H1 (cell line): ENCODE data around the gene KLK12. TPM values are rescaled to one million over a fixed set of nuclear protein-coding genes. Genes with fewer than 3 reads are reported as not detected.
A peak's percentile ranks its signal among the peaks of the same experiment; 100 is the strongest.

Source experiments
- CTCF ChIA-PET: fragments of 300-600 bp; sonication (Branson Sonifier 250); formaldehyde crosslinking; loops from one replicate; lab custom pipeline; 2021; ENCODE audit not compliant: partially characterized antibody; lab: Charles Lee
- POLR2A ChIA-PET: fragments of 300-600 bp; sonication (Branson Sonifier 250); formaldehyde crosslinking; loops from one replicate; lab custom pipeline; 2021; ENCODE audit warnings: inconsistent platforms; ENCODE audit not compliant: partially characterized antibody; lab: Charles Lee
- DNase-seq, 2 experiments: peaks; one replicate each; pipeline versions ENCODE4 v3.0.0 to v3.0.0-alpha.2; 2010 to 2022; ENCODE audit warnings: low spot score in 2 of 2, low read depth in 1 of 2, mixed read lengths in 1 of 2
- FAIRE-seq: peaks from 2 replicates; lab custom pipeline; 2011; peaks lifted over from hg19 to GRCh38; lab: Jason Lieb, UNC
- H2AFZ ChIP-seq: 2 replicates; pipeline ENCODE4 v1.8.1; 2012; ENCODE audit warnings: low read length, inconsistent platforms
- H2AK5ac ChIP-seq: 2 replicates; pipeline ENCODE4 v1.6.1; 2013; ENCODE audit warnings: low read depth, low read length
- H2BK120ac ChIP-seq: replicated peaks from 2 replicates; pipeline ENCODE3; 2013; ENCODE audit warnings: low read depth, low read length, inconsistent platforms
- H2BK12ac ChIP-seq: 2 replicates; pipeline ENCODE4 v1.6.1; 2013; ENCODE audit warnings: low read depth, low read length
- H2BK15ac ChIP-seq: 2 replicates; pipeline ENCODE4 v1.6.1; 2013; ENCODE audit warnings: low read length
- H2BK20ac ChIP-seq: 2 replicates; pipeline ENCODE4 v1.6.1; 2013; ENCODE audit warnings: low read length
- H2BK5ac ChIP-seq: 2 replicates; pipeline ENCODE4 v1.6.1; 2013; ENCODE audit warnings: low read depth, low read length
- H3K14ac ChIP-seq: 2 replicates; pipeline ENCODE4 v1.6.1; 2013; ENCODE audit warnings: inconsistent platforms; ENCODE audit not compliant: insufficient read length
- H3K18ac ChIP-seq: 2 replicates; pipeline ENCODE4 v1.6.1; 2013; ENCODE audit warnings: low read length; ENCODE audit errors: extremely low read depth
- H3K23ac ChIP-seq: 2 replicates; pipeline ENCODE4 v1.6.1; 2013; ENCODE audit warnings: inconsistent platforms; ENCODE audit not compliant: insufficient read length
- H3K23me2 ChIP-seq: 2 replicates; pipeline ENCODE4 v1.6.1; 2013; ENCODE audit warnings: low read depth, low read length
- H3K27ac ChIP-seq: 2 replicates; pipeline ENCODE4 v1.6.1; 2011; ENCODE audit warnings: low read depth, low read length, inconsistent platforms
- H3K27me3 ChIP-seq, 4 experiments: replicated peaks in 1 of 4; 1 replicate in 1 of 4; 2 replicates in 3 of 4; pipeline versions ENCODE4 v1.6.1 to v1.8.1; 2011 to 2013; ENCODE audit warnings: low read length in 3 of 4, mild to moderate bottlenecking in 3 of 4, inconsistent platforms in 2 of 4, mixed read lengths in 2 of 4, moderate library complexity in 1 of 4; ENCODE audit not compliant: control insufficient read depth in 3 of 4, insufficient read depth in 3 of 4; ENCODE audit errors: extremely low read depth in 1 of 4
- H3K36me3 ChIP-seq, 4 experiments: 2 replicates each; pipeline versions ENCODE4 v1.6.1 to v1.8.1; 2011 to 2013; ENCODE audit warnings: mild to moderate bottlenecking in 4 of 4, low read length in 3 of 4, moderate library complexity in 2 of 4, control low read depth in 1 of 4, inconsistent platforms in 1 of 4; ENCODE audit not compliant: insufficient read depth in 4 of 4, control insufficient read depth in 2 of 4
- H3K4ac ChIP-seq: replicated peaks from 2 replicates; pipeline ENCODE3; 2013; ENCODE audit warnings: low read length, low read depth, mixed read lengths, inconsistent platforms; ENCODE audit not compliant: insufficient read length
- H3K4me1 ChIP-seq, 4 experiments: replicated peaks in 1 of 4; 1 replicate in 1 of 4; 2 replicates in 3 of 4; pipeline versions ENCODE4 v1.6.1 to v1.8.1; 2011 to 2013; ENCODE audit warnings: low read length in 3 of 4, inconsistent platforms in 2 of 4, mixed read lengths in 1 of 4; ENCODE audit not compliant: insufficient read depth in 4 of 4, control insufficient read depth in 3 of 4
- H3K4me2 ChIP-seq, 2 experiments: 2 replicates each; pipeline versions ENCODE4 v1.6.1 to v1.8.1; 2011 to 2013; ENCODE audit warnings: low read depth in 2 of 2, low read length in 2 of 2, control low read depth in 1 of 2, inconsistent platforms in 1 of 2, mild to moderate bottlenecking in 1 of 2; ENCODE audit not compliant: insufficient read depth in 1 of 2
- H3K4me3 ChIP-seq, 4 experiments: fragments of 200-600, 300-600 bp in 1 of 4; sonication (generic), shearing (Covaris generic), sonication (Bioruptor Twin) in 1 of 4; 2 replicates each; pipeline versions ENCODE4 v1.5.1 to v1.8.1; 2011 to 2016; ENCODE audit warnings: low read length in 4 of 4, low read depth in 3 of 4, control low read depth in 2 of 4, inconsistent platforms in 2 of 4, mild to moderate bottlenecking in 2 of 4, mixed read lengths in 1 of 4, moderate library complexity in 1 of 4; ENCODE audit not compliant: insufficient read depth in 2 of 4; ENCODE audit errors: extremely low read depth in 1 of 4
- H3K56ac ChIP-seq: replicated peaks from 2 replicates; pipeline ENCODE3; 2013; ENCODE audit warnings: low read depth, mild to moderate bottlenecking, mixed read lengths, low read length, inconsistent platforms; ENCODE audit not compliant: insufficient read length
- H3K79me1 ChIP-seq: 2 replicates; pipeline ENCODE4 v1.6.1; 2013; ENCODE audit warnings: low read depth, low read length, control low read depth
- H3K79me2 ChIP-seq, 2 experiments: 2 replicates each; pipeline versions ENCODE4 v1.6.1 to v1.8.1; 2012 to 2013; ENCODE audit warnings: low read length in 2 of 2, mild to moderate bottlenecking in 2 of 2, inconsistent platforms in 1 of 2; ENCODE audit not compliant: insufficient read depth in 2 of 2, control insufficient read depth in 1 of 2
- H3K9ac ChIP-seq, 4 experiments: replicated peaks in 1 of 4; 1 replicate in 1 of 4; 2 replicates in 3 of 4; pipeline versions ENCODE4 v1.6.1 to v1.8.1; 2011 to 2013; ENCODE audit warnings: low read depth in 3 of 4, low read length in 3 of 4, control low read depth in 2 of 4, mild to moderate bottlenecking in 2 of 4, moderate library complexity in 2 of 4, inconsistent platforms in 1 of 4; ENCODE audit errors: extremely low read depth in 1 of 4
- H3K9me3 ChIP-seq, 2 experiments: 2 replicates each; pipeline versions ENCODE4 v1.6.1 to v1.8.1; 2012 to 2013; ENCODE audit warnings: mild to moderate bottlenecking in 2 of 2, moderate library complexity in 2 of 2, control low read depth in 1 of 2, inconsistent platforms in 1 of 2, low read depth in 1 of 2, low read length in 1 of 2, mixed read lengths in 1 of 2; ENCODE audit not compliant: insufficient read depth in 2 of 2
- H4K20me1 ChIP-seq, 2 experiments: replicated peaks in 1 of 2; 2 replicates each; pipeline versions ENCODE3 to v1.8.1; 2011 to 2013; ENCODE audit warnings: inconsistent platforms in 2 of 2, low read length in 2 of 2, mild to moderate bottlenecking in 1 of 2; ENCODE audit not compliant: insufficient read depth in 2 of 2, control insufficient read depth in 1 of 2
- H4K5ac ChIP-seq: 2 replicates; pipeline ENCODE4 v1.6.1; 2013; ENCODE audit warnings: low read length, low read depth, mixed read lengths, inconsistent platforms; ENCODE audit not compliant: insufficient read length
- H4K8ac ChIP-seq: 2 replicates; pipeline ENCODE4 v1.8.0; 2013; ENCODE audit warnings: mild to moderate bottlenecking, moderate library complexity, low read length, inconsistent platforms; ENCODE audit not compliant: insufficient read depth; ENCODE audit errors: extremely low read depth
- H4K91ac ChIP-seq: replicated peaks from 2 replicates; pipeline ENCODE3; 2013; ENCODE audit warnings: low read length, mixed read lengths, inconsistent platforms; ENCODE audit not compliant: insufficient read length
- HDAC6 ChIP-seq: IDR thresholded peaks from one replicate; pipeline ENCODE4 v1.7.1; 2012; ENCODE audit warnings: low read depth, mild to moderate bottlenecking, inconsistent platforms, low read length, moderate library complexity
- PHF8 ChIP-seq: fragments of 200-600 bp; sonication (generic); conservative IDR thresholded peaks from 2 replicates; pipeline ENCODE4 v1.7.1; 2012; ENCODE audit warnings: low read depth, mild to moderate bottlenecking, inconsistent platforms, low read length, moderate library complexity
- WGBS, 2 experiments: shearing (Covaris generic) in 1 of 2; methylation state at CpG; one replicate each; pipeline versions ENCODE4 v1.1.6 to v1.1.7; 2013 to 2015; ENCODE audit warnings: low lambda C conversion rate in 2 of 2, mixed read lengths in 2 of 2, inconsistent platforms in 1 of 2, low coverage in 1 of 2, missing lambda C conversion rate in 1 of 2; ENCODE audit not compliant: insufficient replicate concordance in 2 of 2, insufficient coverage in 1 of 2, insufficient read length in 1 of 2; ENCODE audit errors: extremely low coverage in 1 of 2, missing lambda C conversion rate in 1 of 2; 5-methylcytosine and 5-hydroxymethylcytosine counted together
- polyA plus RNA-seq, 7 experiments: library from polyadenylated mRNA; depleted of rRNA in 3 of 7; stranded (reverse) in 5 of 7; unstranded in 2 of 7; fragments of >200 nt in 5 of 7; fragments of 200-250 nt in 2 of 7; gene quantifications; 1 replicate in 5 of 7; 2 replicates in 1 of 7; 4 replicates in 1 of 7; pipeline versions ENCODE4 v1.2.1 to v1.2.3, GENCODE V29; 2011 to 2013; ENCODE audit warnings: missing spikeins in 2 of 7, mixed read lengths in 2 of 7
- total RNA-seq: library from RNA; stranded (reverse); fragmentation: NEBNext Ultra II Directional; extraction: Animal tissue kit (Norgen Biotek cat#: 25700); gene quantifications from 2 replicates; pipeline ENCODE4 v1.2.1, GENCODE V29; 2021

KLK12 gene
- total and polyA plus RNA-seq, 2 of the 8 experiments (the other 6 are each of a cell fraction or from before 2014, with no cell fraction given), result 0.24 TPM; not detected in 1

DNA sequence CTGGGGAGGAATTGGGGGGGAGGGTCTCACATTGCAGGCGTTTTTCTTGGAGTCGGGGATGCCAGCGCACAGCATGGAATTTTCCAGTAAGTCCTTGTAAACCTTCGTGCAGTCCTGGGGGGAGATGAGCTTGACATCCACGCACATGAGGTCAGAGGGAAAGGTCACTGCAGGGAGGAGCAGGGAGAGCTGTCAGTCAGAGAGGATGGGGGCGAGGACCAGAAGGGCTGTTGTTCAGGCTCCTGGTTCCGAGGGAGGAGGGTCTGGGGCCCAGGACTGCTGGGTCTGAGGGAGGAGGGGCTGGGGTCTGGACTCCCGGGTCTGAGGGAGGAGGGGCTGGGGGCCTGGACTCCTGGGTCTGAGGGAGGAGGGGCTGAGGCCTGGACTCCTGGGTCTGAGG, 55.0 kb downstream of the KLK12 start:
- Histone ChIP-seq H3K27ac (no peak overlapping the region), H2BK20ac (no peak overlapping the region), H3K56ac (no peak overlapping the region), H2BK15ac (no peak overlapping the region), H3K27me3 (peaks cover 0 to 6% (median 1%) of the 10 kb centered on the region in 4 experiments; a peak in 2 of 7 replicates), H2BK5ac (no peak overlapping the region), H3K18ac (no peak overlapping the region), H3K4me1 (peaks cover 3 to 30% (median 16%) of the 10 kb centered on the region in 4 experiments; a peak in 5 of 7 replicates), H4K20me1 (no peaks in the 10 kb centered on the region), H3K79me2 (no peaks in the 10 kb centered on the region), H2AK5ac (no peak overlapping the region), H2BK120ac (no peak overlapping the region), H4K8ac (no peak overlapping the region), H2BK12ac (no peak overlapping the region; the same call in 1 of the 2 replicates), H3K9ac (no peak overlapping the region), H2AFZ (no peak overlapping the region), H4K5ac (no peak overlapping the region), H3K4me3 (no peak overlapping the region), H3K79me1 (no peaks in the 10 kb centered on the region), H3K4me2 (peak overlapping the region in 1 of 2 experiments; percentile 20; a peak in 1 of 4 replicates), H3K36me3 (0 out of 8 replicates have a peak, but pooled peaks cover 0 to 3% (median 0%) of the 10 kb centered on the region in 4 experiments), H3K23ac (no peak overlapping the region), H3K23me2 (peaks cover 2% of the 10 kb centered on the region; the same call in 1 of the 2 replicates), H3K9me3 (no peaks in the 10 kb centered on the region), H3K4ac (no peak overlapping the region), H3K14ac (no peak overlapping the region), H4K91ac (peak overlapping the region; percentile 36)
- CTCF ChIA-PET, result interaction anchor here (1.2 to 1.3 kb wide), 3 partner anchors 23 to 117 kb away, joined by 3 to 4 read pairs (median 3); no protein-coding TSS in a partner anchor
- POLR2A ChIA-PET, result interaction anchor here (0.7 to 1.1 kb wide), 3 partner anchors 13 to 37 kb away, joined by 3 to 4 read pairs (median 4); no protein-coding TSS in a partner anchor
- 52% methylated on average over 7 of the region's 8 CpGs; no CpG with 5 or more reads in 1 of the 2 experiments for WGBS, 2 experiments
- FAIRE-seq (no peak), DNase-seq (no peak)
- TF ChIP-seq HDAC6, result no peak
- TF ChIP-seq PHF8, result no peak
